Ishikawa (cell line): ENCODE data around the gene MAP3K5.

Experiments used
- CEBPB ChIP-seq: IDR thresholded peaks from 2 replicates; pipeline ENCODE4 v1.6.1; 2012
- CREB1 ChIP-seq: IDR thresholded peaks from 2 replicates; pipeline ENCODE4 v1.6.1; 2012; ENCODE audit warnings: low read depth
- EGR1 ChIP-seq: IDR thresholded peaks from 2 replicates; pipeline ENCODE4 v1.6.1; 2012
- EP300 ChIP-seq: IDR thresholded peaks from 2 replicates; pipeline ENCODE4 v1.6.1; 2012; ENCODE audit warnings: borderline replicate concordance
- FOXM1 ChIP-seq: IDR thresholded peaks from 2 replicates; pipeline ENCODE4 v1.6.1; 2012; ENCODE audit warnings: low read depth, borderline replicate concordance
- MAX ChIP-seq: IDR thresholded peaks from 2 replicates; pipeline ENCODE4 v1.6.1; 2012
- NFIC ChIP-seq: IDR thresholded peaks from 2 replicates; pipeline ENCODE4 v1.6.1; 2012
- RAD21 ChIP-seq: IDR thresholded peaks from 2 replicates; pipeline ENCODE4 v1.6.1; 2012; ENCODE audit warnings: low read depth
- TAF1 ChIP-seq: IDR thresholded peaks from 2 replicates; pipeline ENCODE4 v1.6.1; 2012; ENCODE audit warnings: low read depth, mild to moderate bottlenecking
- TCF12 ChIP-seq: IDR thresholded peaks from 2 replicates; pipeline ENCODE4 v1.6.1; 2012; ENCODE audit warnings: low read depth
- TEAD4 ChIP-seq: IDR thresholded peaks from 2 replicates; pipeline ENCODE4 v1.6.1; 2012
- USF1 ChIP-seq: IDR thresholded peaks from 2 replicates; pipeline ENCODE4 v1.6.1; 2012
- YY1 ChIP-seq: IDR thresholded peaks from 2 replicates; pipeline ENCODE4 v1.6.1; 2012; ENCODE audit warnings: low read depth
- ZBTB7A ChIP-seq: IDR thresholded peaks from 2 replicates; pipeline ENCODE4 v1.6.1; 2012; ENCODE audit warnings: low read depth
- TF ChIP-seq, protein P1 (sequence below): IDR thresholded peaks from 2 replicates; pipeline ENCODE4 v1.6.1; 2012; ENCODE audit warnings: low read depth, mild to moderate bottlenecking

The MAP3K5 gene

DNA sequence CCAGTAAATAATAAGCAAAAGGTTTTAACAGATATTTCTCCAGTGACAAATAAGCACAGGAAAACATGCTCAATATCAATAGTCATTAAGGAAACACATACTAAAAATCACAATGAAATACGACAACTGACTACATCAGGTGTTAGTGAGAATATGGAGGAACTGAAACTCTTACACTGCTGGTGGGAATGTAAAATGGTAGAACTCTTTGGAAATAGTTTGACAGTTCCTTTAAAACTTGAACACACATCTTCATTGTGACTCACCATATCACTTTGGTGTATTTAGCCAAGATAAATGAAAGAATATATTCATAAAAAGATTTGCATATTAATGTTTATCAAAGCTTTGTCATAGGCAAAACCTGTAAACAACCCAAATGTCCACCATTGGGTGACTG lies 11.3 kb upstream of the MAP3K5 start:
- no peak for TF ChIP-seq TCF12
- TF ChIP-seq EP300: no peak
- no peak for TF ChIP-seq TEAD4
- TF ChIP-seq ZBTB7A: no peak
- no peak for TF ChIP-seq EGR1
- TF ChIP-seq, protein P1, sequence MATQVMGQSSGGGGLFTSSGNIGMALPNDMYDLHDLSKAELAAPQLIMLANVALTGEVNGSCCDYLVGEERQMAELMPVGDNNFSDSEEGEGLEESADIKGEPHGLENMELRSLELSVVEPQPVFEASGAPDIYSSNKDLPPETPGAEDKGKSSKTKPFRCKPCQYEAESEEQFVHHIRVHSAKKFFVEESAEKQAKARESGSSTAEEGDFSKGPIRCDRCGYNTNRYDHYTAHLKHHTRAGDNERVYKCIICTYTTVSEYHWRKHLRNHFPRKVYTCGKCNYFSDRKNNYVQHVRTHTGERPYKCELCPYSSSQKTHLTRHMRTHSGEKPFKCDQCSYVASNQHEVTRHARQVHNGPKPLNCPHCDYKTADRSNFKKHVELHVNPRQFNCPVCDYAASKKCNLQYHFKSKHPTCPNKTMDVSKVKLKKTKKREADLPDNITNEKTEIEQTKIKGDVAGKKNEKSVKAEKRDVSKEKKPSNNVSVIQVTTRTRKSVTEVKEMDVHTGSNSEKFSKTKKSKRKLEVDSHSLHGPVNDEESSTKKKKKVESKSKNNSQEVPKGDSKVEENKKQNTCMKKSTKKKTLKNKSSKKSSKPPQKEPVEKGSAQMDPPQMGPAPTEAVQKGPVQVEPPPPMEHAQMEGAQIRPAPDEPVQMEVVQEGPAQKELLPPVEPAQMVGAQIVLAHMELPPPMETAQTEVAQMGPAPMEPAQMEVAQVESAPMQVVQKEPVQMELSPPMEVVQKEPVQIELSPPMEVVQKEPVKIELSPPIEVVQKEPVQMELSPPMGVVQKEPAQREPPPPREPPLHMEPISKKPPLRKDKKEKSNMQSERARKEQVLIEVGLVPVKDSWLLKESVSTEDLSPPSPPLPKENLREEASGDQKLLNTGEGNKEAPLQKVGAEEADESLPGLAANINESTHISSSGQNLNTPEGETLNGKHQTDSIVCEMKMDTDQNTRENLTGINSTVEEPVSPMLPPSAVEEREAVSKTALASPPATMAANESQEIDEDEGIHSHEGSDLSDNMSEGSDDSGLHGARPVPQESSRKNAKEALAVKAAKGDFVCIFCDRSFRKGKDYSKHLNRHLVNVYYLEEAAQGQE: no peak
- no peak for TF ChIP-seq FOXM1
- TF ChIP-seq YY1: no peak
- TF ChIP-seq TAF1: no peak
- no peak for TF ChIP-seq CEBPB
- no peak for TF ChIP-seq CREB1
- no peak for TF ChIP-seq USF1
- no peak for TF ChIP-seq MAX
- TF ChIP-seq RAD21: no peak
- no peak for TF ChIP-seq NFIC

- no peak for TF ChIP-seq FOXM1
These were observed 9.3 kb upstream of the MAP3K5 start for GRCh38 chr6:136801581-136801980.

DNA sequence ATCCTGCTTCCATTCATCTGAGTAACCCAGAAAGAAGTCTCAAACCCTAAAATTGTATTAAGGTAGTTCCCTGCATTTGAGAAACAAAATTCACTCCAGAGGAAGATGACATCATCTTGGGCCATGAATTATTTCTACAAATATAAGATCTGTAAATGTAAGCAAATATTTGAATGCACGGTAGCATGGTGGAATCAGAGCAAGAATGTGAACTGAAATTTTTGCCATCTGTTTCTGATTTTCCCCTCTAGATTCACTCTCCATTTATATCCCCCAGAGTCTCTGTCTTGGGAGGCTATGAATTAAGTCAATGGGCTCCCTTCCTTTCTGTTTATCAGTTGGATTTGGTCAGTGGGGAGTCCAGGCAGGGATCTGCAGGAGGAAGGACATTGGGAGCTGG lies 5.8 kb upstream of the MAP3K5 start:
- TF ChIP-seq, protein P1: no peak
- TF ChIP-seq ZBTB7A (no peak), TEAD4 (no peak), EGR1 (no peak), RAD21 (no peak), TAF1 (no peak)

DNA sequence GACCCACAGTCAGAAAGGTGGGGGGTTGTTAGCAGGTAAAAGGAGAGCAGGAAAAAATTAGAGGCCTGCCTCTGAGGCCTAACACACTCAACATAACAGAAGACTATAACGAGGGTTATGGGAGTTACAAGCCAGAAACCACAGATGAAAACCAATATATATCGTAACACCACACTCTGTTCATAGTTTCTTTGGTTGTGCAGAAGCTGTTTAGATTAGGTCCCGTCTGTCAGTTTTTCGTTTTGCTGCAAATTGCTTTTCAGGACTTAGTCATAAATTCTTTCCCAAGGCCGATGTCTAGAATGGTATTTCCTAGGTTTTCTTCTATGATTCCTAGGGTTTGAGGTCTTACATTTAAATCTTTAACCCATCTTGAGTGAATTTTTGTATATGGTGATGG lies 3.7 kb upstream of the MAP3K5 start:
- TF ChIP-seq YY1 (no peak), USF1 (no peak), CREB1 (no peak), RAD21 (no peak), ZBTB7A (no peak), EGR1 (no peak), MAX (no peak), EP300 (no peak), FOXM1 (no peak), NFIC (no peak), TAF1 (no peak), TCF12 (no peak), CEBPB (no peak)
- TF ChIP-seq, protein P1: no peak

GRCh38 chr6:136795386-136795785 lies 3.1 kb upstream of the MAP3K5 start:
- TF ChIP-seq EGR1 (no peak), RAD21 (no peak), TCF12 (no peak), MAX (no peak), YY1 (no peak), CEBPB (no peak), USF1 (no peak), FOXM1 (no peak), TAF1 (no peak), TEAD4 (no peak), CREB1 (no peak), EP300 (no peak), ZBTB7A (no peak), NFIC (no peak)
- TF ChIP-seq, protein P1: no peak
